CD14-positive monocyte (primary cell): ENCODE data around the gene FGD6. TPM values are rescaled to one million over a fixed set of nuclear protein-coding genes. Genes with fewer than 3 reads are reported as not detected.

Experiments
- DNase-seq, 3 donors: peaks; one replicate each; pipeline ENCODE4 v3.0.0-alpha.2; 2011 to 2022
- H2AFZ ChIP-seq: 2 replicates; pipeline ENCODE4 v1.6.0; 2012; ENCODE audit warnings: mild to moderate bottlenecking, low read depth, low read length, inconsistent platforms; ENCODE audit not compliant: insufficient read depth, poor library complexity, severe bottlenecking
- H3K27ac ChIP-seq, 2 donors: 1 replicate in 1 of 2; 2 replicates in 1 of 2; pipeline ENCODE4 v1.5.1; 2012 to 2013; ENCODE audit warnings: low read length in 2 of 2, control low read depth in 1 of 2, inconsistent platforms in 1 of 2, low read depth in 1 of 2, mild to moderate bottlenecking in 1 of 2
- H3K27me3 ChIP-seq, 2 donors: one replicate each; pipeline versions ENCODE4 v1.6.0 to v1.6.1; 2011 to 2013; ENCODE audit warnings: low read length in 2 of 2; ENCODE audit not compliant: control insufficient read depth in 2 of 2, insufficient read depth in 2 of 2
- H3K36me3 ChIP-seq, 2 donors: replicated peaks in 1 of 2; 1 replicate in 1 of 2; 2 replicates in 1 of 2; pipeline versions ENCODE4 v1.5.1 to v1.6.1; 2012 to 2013; ENCODE audit warnings: low read length in 2 of 2, control low read depth in 1 of 2, inconsistent platforms in 1 of 2, mild to moderate bottlenecking in 1 of 2; ENCODE audit not compliant: insufficient read depth in 2 of 2, control insufficient read depth in 1 of 2
- H3K4me1 ChIP-seq, 2 donors: 1 replicate in 1 of 2; 2 replicates in 1 of 2; pipeline versions ENCODE4 v1.5.1 to v1.6.1; 2012 to 2013; ENCODE audit warnings: low read length in 2 of 2, control low read depth in 1 of 2, inconsistent platforms in 1 of 2, mild to moderate bottlenecking in 1 of 2, moderate library complexity in 1 of 2; ENCODE audit not compliant: insufficient read depth in 2 of 2, control insufficient read depth in 1 of 2
- H3K4me2 ChIP-seq: replicated peaks from 2 replicates; pipeline ENCODE3; 2012; ENCODE audit warnings: low read length, moderate library complexity, mild to moderate bottlenecking; ENCODE audit not compliant: poor library complexity, severe bottlenecking; ENCODE audit errors: extremely low read depth
- H3K4me3 ChIP-seq, 3 experiments: fragments of 200-600 bp in 1 of 3; sonication (generic) in 1 of 3; replicated peaks in 1 of 3; 1 replicate in 2 of 3; 2 replicates in 1 of 3; pipeline ENCODE4 v1.5.1; 2011 to 2013; ENCODE audit warnings: low read length in 3 of 3, mild to moderate bottlenecking in 3 of 3, control low read depth in 2 of 3, low read depth in 2 of 3, inconsistent platforms in 1 of 3, moderate library complexity in 1 of 3
- H3K79me2 ChIP-seq: 2 replicates; pipeline ENCODE4 v1.6.0; 2012; ENCODE audit warnings: mild to moderate bottlenecking, control low read depth, inconsistent platforms, low read length, moderate library complexity; ENCODE audit not compliant: insufficient read depth
- H3K9ac ChIP-seq: 2 replicates; pipeline ENCODE4 v1.6.0; 2017; ENCODE audit warnings: low read length, mild to moderate bottlenecking; ENCODE audit not compliant: insufficient read depth, poor library complexity, severe bottlenecking
- H3K9me3 ChIP-seq, 2 donors: replicated peaks in 1 of 2; 1 replicate in 1 of 2; 2 replicates in 1 of 2; pipeline versions ENCODE4 v1.5.1 to v1.6.1; 2012 to 2013; ENCODE audit warnings: low read length in 2 of 2, control low read depth in 1 of 2; ENCODE audit not compliant: control insufficient read depth in 1 of 2, insufficient read depth in 1 of 2
- H4K20me1 ChIP-seq: 2 replicates; pipeline ENCODE4 v1.6.0; 2012; ENCODE audit warnings: mild to moderate bottlenecking, low read length, control low read depth, moderate library complexity; ENCODE audit not compliant: insufficient read depth
- H3K27ac Mint-ChIP-seq, 7 donors: one replicate each; pipeline ENCODE4 v1.8.0; 2020; ENCODE audit warnings: mild to moderate bottlenecking in 7 of 7, mixed read lengths in 7 of 7, moderate library complexity in 6 of 7, inconsistent platforms in 2 of 7
- H3K27me3 Mint-ChIP-seq, 3 donors: one replicate each; pipeline ENCODE4 v1.8.0; 2021 to 2022; ENCODE audit warnings: low read depth in 3 of 3, mild to moderate bottlenecking in 3 of 3, mixed read lengths in 3 of 3, moderate library complexity in 3 of 3, inconsistent platforms in 1 of 3
- H3K36me3 Mint-ChIP-seq, 2 donors: one replicate each; pipeline ENCODE4 v1.8.0; 2020; ENCODE audit warnings: mixed read lengths in 2 of 2, inconsistent platforms in 1 of 2, mild to moderate bottlenecking in 1 of 2
- H3K4me1 Mint-ChIP-seq: one replicate; pipeline ENCODE4 v1.8.0; 2020; ENCODE audit warnings: mild to moderate bottlenecking, mixed read lengths
- H3K4me3 Mint-ChIP-seq, 2 donors: one replicate each; pipeline ENCODE4 v1.8.0; 2020; ENCODE audit warnings: mild to moderate bottlenecking in 2 of 2, mixed read lengths in 2 of 2, moderate library complexity in 1 of 2
- H3K9me3 Mint-ChIP-seq, 7 donors: one replicate each; pipeline ENCODE4 v1.8.0; 2020 to 2022; ENCODE audit warnings: mixed read lengths in 7 of 7, mild to moderate bottlenecking in 6 of 7, moderate library complexity in 6 of 7, inconsistent platforms in 2 of 7
- WGBS: methylation state at CpG from one replicate; pipeline ENCODE4 v1.1.5; 2013; ENCODE audit warnings: missing lambda C conversion rate; ENCODE audit not compliant: insufficient coverage; 5-methylcytosine and 5-hydroxymethylcytosine counted together
- intact Hi-C, 2 donors: fragments of 100-400 bp; cut with micrococcal nuclease; formaldehyde crosslinking; loops; one replicate each; pipeline versions ENCODE4 v1.15.0 to v1.15.1; 2023
- polyA plus RNA-seq, 3 donors: library from polyadenylated mRNA; depleted of rRNA in 1 of 3; unstranded in 2 of 3; stranded (reverse) in 1 of 3; fragments of 300-500 nt in 2 of 3; fragments of >200 nt in 1 of 3; fragmentation: Illumina TruSeq in 2 of 3; gene quantifications; 1 replicate in 2 of 3; 2 replicates in 1 of 3; pipeline ENCODE4 v1.2.3, GENCODE V29; 2012 to 2021
- TF ChIP-seq, protein P1 (sequence below): fragments of 200-600 bp; IDR thresholded peaks from one replicate; pipeline ENCODE4 v1.8.0; 2022; ENCODE audit warnings: antibody characterized with exemption, mild to moderate bottlenecking

Gene FGD6
- polyA plus RNA-seq, 3 donors = 4.0 to 8.1 (median 5.3) TPM

DNA sequence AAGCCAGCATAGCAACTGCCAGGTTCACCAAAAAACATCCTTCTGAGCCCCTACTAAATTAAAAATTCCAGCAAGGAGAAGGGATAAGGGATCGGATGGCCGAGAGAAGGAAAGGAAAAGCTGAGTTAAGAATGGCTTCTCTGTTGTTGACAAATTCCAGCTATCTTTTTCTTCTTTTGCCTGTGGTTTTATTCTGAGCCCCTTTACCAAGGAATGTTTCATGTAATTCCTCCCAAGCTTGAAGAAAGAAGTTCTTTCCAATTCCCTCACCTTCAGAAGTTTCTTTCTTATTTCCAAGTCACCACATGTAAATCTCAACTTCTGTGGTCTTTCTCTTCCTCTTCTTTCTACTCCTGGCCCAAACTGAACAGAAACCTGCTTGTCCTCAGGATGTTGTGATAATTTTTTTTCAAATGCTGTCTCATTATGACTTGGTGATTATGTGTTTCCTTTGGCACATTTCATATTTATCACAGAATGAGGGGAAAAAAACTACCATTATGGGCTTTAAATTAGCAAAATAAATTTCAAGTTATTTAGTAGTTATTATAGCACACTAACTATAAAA, 40.0 kb downstream of the FGD6 start:
- TF ChIP-seq, protein P1, sequence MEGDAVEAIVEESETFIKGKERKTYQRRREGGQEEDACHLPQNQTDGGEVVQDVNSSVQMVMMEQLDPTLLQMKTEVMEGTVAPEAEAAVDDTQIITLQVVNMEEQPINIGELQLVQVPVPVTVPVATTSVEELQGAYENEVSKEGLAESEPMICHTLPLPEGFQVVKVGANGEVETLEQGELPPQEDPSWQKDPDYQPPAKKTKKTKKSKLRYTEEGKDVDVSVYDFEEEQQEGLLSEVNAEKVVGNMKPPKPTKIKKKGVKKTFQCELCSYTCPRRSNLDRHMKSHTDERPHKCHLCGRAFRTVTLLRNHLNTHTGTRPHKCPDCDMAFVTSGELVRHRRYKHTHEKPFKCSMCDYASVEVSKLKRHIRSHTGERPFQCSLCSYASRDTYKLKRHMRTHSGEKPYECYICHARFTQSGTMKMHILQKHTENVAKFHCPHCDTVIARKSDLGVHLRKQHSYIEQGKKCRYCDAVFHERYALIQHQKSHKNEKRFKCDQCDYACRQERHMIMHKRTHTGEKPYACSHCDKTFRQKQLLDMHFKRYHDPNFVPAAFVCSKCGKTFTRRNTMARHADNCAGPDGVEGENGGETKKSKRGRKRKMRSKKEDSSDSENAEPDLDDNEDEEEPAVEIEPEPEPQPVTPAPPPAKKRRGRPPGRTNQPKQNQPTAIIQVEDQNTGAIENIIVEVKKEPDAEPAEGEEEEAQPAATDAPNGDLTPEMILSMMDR = no peak
- Mint-ChIP-seq H3K9me3 (no peaks in the 10 kb centered on the region), H3K4me1 (peaks cover 8% of the 10 kb centered on the region), H3K27ac (no peak overlapping the region), H3K4me3 (no peak overlapping the region), H3K27me3 (peaks cover 0 to 3% (median 1%) of the 10 kb centered on the region in 3 donors), H3K36me3 (peaks cover 6 to 29% of the 10 kb centered on the region in 2 donors)
- Histone ChIP-seq H3K79me2 (no peaks in the 10 kb centered on the region), H3K9ac (no peak overlapping the region), H3K36me3 (peaks cover 6 to 7% of the 10 kb centered on the region in 2 donors), H3K27me3 (no peaks in the 10 kb centered on the region), H3K9me3 (no peaks in the 10 kb centered on the region), H4K20me1 (peaks cover 31% of the 10 kb centered on the region), H3K4me2 (no peak overlapping the region), H3K4me3 (no peak overlapping the region), H3K4me1 (no peaks in the 10 kb centered on the region), H3K27ac (no peak overlapping the region), H2AFZ (no peak overlapping the region)
- intact Hi-C loops = no loop called here
- WGBS = no CpG with 5 or more reads among the region's 2 CpGs
- no peak for DNase-seq

DNA sequence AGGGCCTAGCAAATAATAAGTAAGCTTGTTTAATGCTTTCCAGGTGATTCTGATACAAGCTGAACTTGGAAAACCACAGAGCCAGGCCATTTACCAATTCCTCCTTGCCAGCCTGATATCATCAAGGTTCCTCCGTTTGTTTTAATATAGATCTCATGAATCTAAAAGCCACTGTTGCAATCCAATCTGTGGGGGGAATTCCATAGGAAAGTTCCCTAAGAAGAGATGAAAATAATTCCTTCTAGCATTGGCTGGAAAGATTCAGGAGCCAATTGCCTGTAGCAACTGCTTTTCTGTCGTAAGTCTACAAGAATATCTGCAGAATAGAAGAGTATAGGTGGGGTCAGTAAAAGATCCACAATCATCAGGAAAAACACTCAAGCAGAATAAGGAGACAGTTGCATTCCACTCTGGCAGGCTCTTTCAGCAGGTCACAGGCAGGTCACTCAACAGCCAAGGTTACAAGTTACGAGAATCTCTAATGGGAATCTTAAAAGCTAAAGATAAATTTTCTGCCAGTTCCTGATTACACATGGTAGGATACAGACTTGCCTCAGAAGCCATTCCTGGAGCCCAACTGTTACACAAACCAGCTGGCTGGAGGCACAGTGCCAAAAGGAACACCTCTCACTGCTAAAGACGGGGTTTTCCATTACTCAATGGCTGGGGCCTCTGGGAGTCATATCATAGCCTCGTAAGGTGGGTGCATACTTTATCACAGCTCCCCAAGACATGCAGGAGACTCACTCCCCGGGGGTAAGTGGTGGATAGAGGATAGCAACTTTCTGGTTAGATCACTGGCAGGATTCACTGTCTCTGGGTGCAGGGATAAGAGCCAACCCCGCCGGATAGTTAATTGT, 43.6 kb downstream of the FGD6 start:
- TF ChIP-seq, protein P1 = no peak
- Mint-ChIP-seq H3K27me3 (peaks cover 0 to 2% (median 1%) of the 10 kb centered on the region in 3 donors), H3K4me3 (no peak overlapping the region), H3K4me1 (peaks cover 19% of the 10 kb centered on the region), H3K27ac (no peak overlapping the region), H3K9me3 (no peaks in the 10 kb centered on the region), H3K36me3 (peaks cover 27 to 38% of the 10 kb centered on the region in 2 donors)
- 100% methylated on average over 2 of the region's 8 CpGs for whole genome bisulfite sequencing
- Histone ChIP-seq H2AFZ (no peak overlapping the region), H3K4me3 (no peak overlapping the region), H3K9me3 (no peaks in the 10 kb centered on the region), H4K20me1 (peaks cover 26% of the 10 kb centered on the region), H3K79me2 (no peaks in the 10 kb centered on the region), H3K9ac (no peak overlapping the region), H3K27ac (no peak overlapping the region), H3K4me2 (no peak overlapping the region), H3K36me3 (peaks cover 16 to 28% of the 10 kb centered on the region in 2 donors), H3K27me3 (no peaks in the 10 kb centered on the region), H3K4me1 (peaks cover 2 to 10% of the 10 kb centered on the region in 2 donors)
- DNase-seq = no peak
- intact Hi-C loops = no loop called here
